IMR-90 (cell line): ENCODE data around the gene RHOT2. TPM values are rescaled to one million over a fixed set of nuclear protein-coding genes. Genes with fewer than 3 reads are reported as not detected.
A peak's percentile ranks its signal among the peaks of the same experiment; 100 is the strongest.

ENCODE experiments used
- ATAC-seq: fragments of 200-7000 bp; cut with Tn5 transposase; 2 replicates; pipeline ENCODE4 v1.9.1; 2020; ENCODE audit warnings: low read depth, mild to moderate bottlenecking, moderate library complexity
- BruUV-seq: library from RNA; stranded (reverse); fragments of 400-500 nt; replicated peaks from 2 replicates; lab custom pipeline; 2021; lab: Mats Ljungman, UMichigan
- CTCF ChIA-PET: fragments of 300-600 bp; formaldehyde crosslinking; extraction: SDS; loops from one replicate; lab custom pipeline; 2021; ENCODE audit warnings: antibody characterized with exemption; lab: Yijun Ruan, JAX
- POLR2A ChIA-PET: fragments of 300-600 bp; sonication (Branson Sonifier 250); formaldehyde crosslinking; loops from one replicate; lab custom pipeline; 2022; ENCODE audit warnings: antibody characterized with exemption; ENCODE audit not compliant: unreplicated experiment; lab: Charles Lee
- DNase-seq: peaks from one replicate; pipeline ENCODE4 v3.0.0; 2013
- H2AFZ ChIP-seq: replicated peaks from 2 replicates; pipeline ENCODE3; 2013; ENCODE audit warnings: low read length, mild to moderate bottlenecking; ENCODE audit not compliant: poor library complexity
- H2AK5ac ChIP-seq: 2 replicates; pipeline ENCODE4 v1.6.1; 2013; ENCODE audit warnings: low read depth, low read length, inconsistent platforms
- H2AK9ac ChIP-seq: replicated peaks from 2 replicates; pipeline ENCODE3; 2013; ENCODE audit warnings: mild to moderate bottlenecking, low read depth, low read length, moderate library complexity; ENCODE audit not compliant: poor library complexity
- H2BK120ac ChIP-seq: 2 replicates; pipeline ENCODE4 v1.6.1; 2013; ENCODE audit warnings: low read depth, low read length, inconsistent platforms
- H2BK15ac ChIP-seq: 3 replicates; pipeline ENCODE4 v1.6.1; 2013; ENCODE audit warnings: low read depth, low read length, inconsistent platforms
- H2BK20ac ChIP-seq: 2 replicates; pipeline ENCODE4 v1.6.1; 2013; ENCODE audit warnings: low read depth, mild to moderate bottlenecking, inconsistent platforms, low read length, moderate library complexity
- H2BK5ac ChIP-seq: 2 replicates; pipeline ENCODE4 v1.6.1; 2013; ENCODE audit warnings: mild to moderate bottlenecking, low read depth, low read length, inconsistent platforms; ENCODE audit not compliant: poor library complexity, severe bottlenecking
- H3K14ac ChIP-seq: replicated peaks from 2 replicates; pipeline ENCODE4 v1.6.1; 2013; ENCODE audit warnings: low read depth, low read length, inconsistent platforms
- H3K18ac ChIP-seq: 2 replicates; pipeline ENCODE4 v1.6.1; 2013; ENCODE audit warnings: low read depth, low read length, control low read depth
- H3K23ac ChIP-seq: 2 replicates; pipeline ENCODE4 v1.6.1; 2013; ENCODE audit warnings: low read depth, low read length, inconsistent platforms
- H3K27ac ChIP-seq: 2 replicates; pipeline ENCODE4 v1.5.1; 2013; ENCODE audit warnings: mild to moderate bottlenecking, control low read depth, low read length; ENCODE audit not compliant: insufficient read depth
- H3K27me3 ChIP-seq: 2 replicates; pipeline ENCODE4 v1.6.1; 2013; ENCODE audit warnings: low read length; ENCODE audit not compliant: control insufficient read depth, insufficient read depth
- H3K36me3 ChIP-seq: 2 replicates; pipeline ENCODE4 v1.6.1; 2013; ENCODE audit warnings: low read length, mixed read lengths; ENCODE audit not compliant: control insufficient read depth, insufficient read depth
- H3K4ac ChIP-seq: 2 replicates; pipeline ENCODE4 v1.6.1; 2013; ENCODE audit warnings: low read depth, low read length, inconsistent platforms
- H3K4me1 ChIP-seq: 2 replicates; pipeline ENCODE4 v1.6.1; 2013; ENCODE audit warnings: low read length, mixed read lengths; ENCODE audit not compliant: control insufficient read depth, insufficient read depth
- H3K4me2 ChIP-seq: 2 replicates; pipeline ENCODE4 v1.6.1; 2013; ENCODE audit warnings: low read depth, mild to moderate bottlenecking, control low read depth, low read length, moderate library complexity
- H3K4me3 ChIP-seq: 2 replicates; pipeline ENCODE4 v1.5.1; 2013; ENCODE audit warnings: low read depth, mild to moderate bottlenecking, control low read depth, low read length, moderate library complexity; ENCODE audit not compliant: insufficient read depth
- H3K56ac ChIP-seq: 2 replicates; pipeline ENCODE4 v1.6.1; 2013; ENCODE audit warnings: low read length, inconsistent platforms; ENCODE audit not compliant: insufficient read depth; ENCODE audit errors: extremely low read depth
- H3K79me1 ChIP-seq, 2 experiments: 2 replicates each; pipeline ENCODE4 v1.6.1; 2013; ENCODE audit warnings: low read length in 2 of 2, inconsistent platforms in 1 of 2, low read depth in 1 of 2
- H3K9ac ChIP-seq: 2 replicates; pipeline ENCODE4 v1.6.1; 2013; ENCODE audit warnings: low read depth, low read length, control low read depth
- H3K9me1 ChIP-seq: 2 replicates; pipeline ENCODE4 v1.6.1; 2013; ENCODE audit warnings: low read length, inconsistent platforms; ENCODE audit not compliant: insufficient read depth
- H3K9me3 ChIP-seq: 2 replicates; pipeline ENCODE4 v1.6.1; 2013; ENCODE audit warnings: low read length; ENCODE audit not compliant: control insufficient read depth, insufficient read depth
- H4K20me1 ChIP-seq: 2 replicates; pipeline ENCODE4 v1.6.1; 2013; ENCODE audit warnings: low read length, inconsistent platforms; ENCODE audit not compliant: insufficient read depth
- H4K5ac ChIP-seq: 2 replicates; pipeline ENCODE4 v1.6.1; 2013; ENCODE audit warnings: mild to moderate bottlenecking, low read depth, low read length, control low read depth
- H4K8ac ChIP-seq, 2 experiments: 2 replicates each; pipeline ENCODE4 v1.6.1; 2013; ENCODE audit warnings: low read depth in 2 of 2, low read length in 2 of 2, control low read depth in 1 of 2, inconsistent platforms in 1 of 2
- H4K91ac ChIP-seq: 2 replicates; pipeline ENCODE4 v1.6.1; 2013; ENCODE audit warnings: low read depth, low read length, inconsistent platforms; ENCODE audit not compliant: insufficient read depth
- CHD1 ChIP-seq: IDR thresholded peaks from 2 replicates; pipeline ENCODE4 v1.6.1; 2012; ENCODE audit warnings: low read depth, low read length, improper control_type of control experiment
- MAZ ChIP-seq: IDR thresholded peaks from 2 replicates; pipeline ENCODE4 v1.6.1; 2012; ENCODE audit warnings: low read depth, mild to moderate bottlenecking, low read length, improper control_type of control experiment, moderate library complexity, borderline replicate concordance
- MXI1 ChIP-seq: IDR thresholded peaks from 2 replicates; pipeline ENCODE4 v1.6.1; 2012; ENCODE audit warnings: low read depth, mild to moderate bottlenecking, low read length, moderate library complexity, borderline replicate concordance
- POLR2A ChIP-seq: IDR thresholded peaks from 2 replicates; pipeline ENCODE4 v1.6.1; 2012; ENCODE audit warnings: mild to moderate bottlenecking, low read depth, low read length
- WGBS, 2 experiments: methylation state at CpG; one replicate each; pipeline versions ENCODE4 v1.1.5 to v1.1.7; 2013; ENCODE audit warnings: missing lambda C conversion rate in 2 of 2; ENCODE audit not compliant: insufficient read length in 1 of 2; ENCODE audit errors: extremely low coverage in 2 of 2; 5-methylcytosine and 5-hydroxymethylcytosine counted together
- dilution Hi-C: fragments of 300-500 bp; cut with HindIII; formaldehyde crosslinking; loops from one replicate; pipeline ENCODE4 v1.14.3; 2018; ENCODE audit warnings: low sequenced_read_pairs; ENCODE audit not compliant: unreplicated experiment
- in situ Hi-C: fragments of 300-500 bp; cut with MboI; formaldehyde crosslinking; loops from 3 replicates; pipeline ENCODE4 v1.14.3; 2019; ENCODE audit warnings: low sequenced_read_pairs, inconsistent platforms, mixed read lengths
- intact Hi-C: fragments of 100-400 bp; cut with micrococcal nuclease; formaldehyde crosslinking; loops from 2 replicates; pipeline ENCODE4 v1.10.0; 2022
- polyA plus RNA-seq, 3 experiments: library from polyadenylated mRNA; depleted of rRNA; stranded (reverse); fragments of >200 nt; gene quantifications; 2 replicates each; pipeline ENCODE4 v1.2.3, GENCODE V29; 2012; ENCODE audit warnings: low replicate concordance in 1 of 3
- total RNA-seq: library from RNA; depleted of rRNA; stranded (reverse); fragments of >200 nt; gene quantifications from 2 replicates; pipeline ENCODE4 v1.2.3, GENCODE V29; 2012

Gene RHOT2
- total and polyA plus RNA-seq, 2 of the 4 experiments (the other 2 are of a cell fraction): 20.3 to 181 TPM

DNA sequence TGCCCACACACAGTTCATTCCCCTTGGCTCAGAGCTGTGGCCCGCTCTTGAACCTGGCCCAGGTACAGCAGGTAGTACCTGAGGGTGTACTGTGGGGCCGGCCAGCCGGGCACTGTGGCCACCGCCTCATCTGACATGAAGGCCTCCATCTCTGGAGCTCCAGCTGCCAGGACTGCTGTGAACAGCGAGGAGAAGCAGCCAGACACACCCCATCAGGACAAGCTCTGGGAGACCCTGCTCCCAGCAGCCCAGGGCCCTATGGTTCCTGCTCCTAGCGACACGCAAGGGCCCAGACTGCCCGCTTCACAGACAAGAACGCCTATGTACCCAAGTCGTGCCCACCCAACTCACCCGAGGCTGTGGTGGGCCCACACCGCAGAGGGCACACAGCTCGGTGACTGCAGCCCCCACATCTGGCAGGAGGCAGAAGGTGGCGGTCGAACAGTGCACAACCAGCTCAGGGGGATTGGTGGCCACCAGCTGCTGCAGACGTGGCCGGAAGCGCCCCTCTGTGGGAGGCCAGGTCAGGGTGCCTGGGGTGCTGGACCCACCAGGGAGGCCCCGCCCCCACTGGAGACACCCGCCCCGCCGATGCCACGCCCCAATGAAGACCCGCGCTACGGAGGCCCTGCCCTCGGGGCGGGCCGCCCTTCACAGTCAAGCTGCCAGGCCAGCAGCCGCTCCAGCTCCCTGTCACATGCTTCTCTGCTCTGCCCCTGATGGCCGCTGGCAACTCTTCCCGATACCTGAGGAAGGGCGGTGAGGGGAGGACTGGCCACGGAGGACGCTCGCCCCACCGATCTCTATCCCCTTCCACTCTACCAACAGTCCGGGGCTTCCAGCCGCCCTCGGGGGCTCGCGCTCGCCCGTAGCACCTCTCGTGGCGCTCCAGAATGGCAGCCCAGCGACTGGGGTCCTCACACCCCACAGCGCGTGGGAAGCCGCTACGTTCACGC, 11.2 kb downstream of the RHOT2 start:
- TF ChIP-seq MAZ: no peak
- TF ChIP-seq MXI1: no peak
- TF ChIP-seq POLR2A: 0 out of 2 replicates have a peak, but pooled peaks have one; percentile 8
- no peak for TF ChIP-seq CHD1
- Histone ChIP-seq H3K27me3 (no peaks in the 10 kb centered on the region), H2BK15ac (no peak overlapping the region), H3K79me1 (peaks cover 9 to 45% of the 10 kb centered on the region in 2 experiments; a peak in 3 of 4 replicates), H3K14ac (peak overlapping the region; percentile 76), H3K9me1 (peaks cover 15% of the 10 kb centered on the region), H2AFZ (peak overlapping the region; percentile 99), H2BK20ac (no peak overlapping the region), H4K8ac (peak overlapping the region in 1 of 2 experiments; percentile 87; a peak in 2 of 4 replicates), H4K91ac (peak overlapping the region; percentile 46), H4K5ac (peak overlapping the region; percentile 4; the same call in 1 of the 2 replicates), H2BK5ac (peak overlapping the region; percentile 28), H3K18ac (no peak overlapping the region), H3K4ac (peak overlapping the region; percentile 75), H3K4me3 (peak overlapping the region; percentile 51), H2AK9ac (peak overlapping the region; percentile 97), H3K36me3 (peaks cover 20% of the 10 kb centered on the region), H3K4me1 (peaks cover 26% of the 10 kb centered on the region), H2BK120ac (no peak overlapping the region; the same call in 1 of the 2 replicates), H3K27ac (peak overlapping the region; percentile 34), H3K56ac (no peak overlapping the region), H4K20me1 (peaks cover 44% of the 10 kb centered on the region), H2AK5ac (peak overlapping the region; percentile 87), H3K9me3 (no peaks in the 10 kb centered on the region), H3K23ac (peak overlapping the region; percentile 68), H3K9ac (peak overlapping the region; percentile 57), H3K4me2 (peak overlapping the region; percentile 77)
- dilution Hi-C loops (no loop called here), intact Hi-C loops (no loop called here), in situ Hi-C loops (no loop called here)
- ChIA-PET POLR2A (interaction anchor here (0.6 kb wide), 1 partner anchor 98 kb away, joined by 5 read pairs; no protein-coding TSS in a partner anchor), CTCF (no interaction called here)
- ATAC-seq (peak; percentile 11), DNase-seq (peak; percentile 30)
- BruUV-seq: no TSS peak
- WGBS, 2 experiments: 32% methylated on average over 29 of the region's 52 CpGs; no CpG with 5 or more reads in 1 of the 2 experiments
